ENCODE results near the gene ZBTB32.

- no peak for TF ChIP-seq CTCF (IDR thresholded peaks at IDR 0.05)
- TF ChIP-seq POLR2A (IDR thresholded peaks at IDR 0.05) = no peak
Observed at GRCh38 chr19:35750167-35750566, 45.8 kb downstream of the ZBTB32 start.
